HEK293 (cell line): ENCODE results near the gene SIGMAR1.

Experiments used
- CTCF ChIA-PET: fragments of 350-600 bp; formaldehyde crosslinking; extraction: SDS; loops from one replicate; lab custom pipeline; 2021; ENCODE audit warnings: antibody characterized with exemption; lab: Yijun Ruan, JAX
- POLR2A ChIA-PET: fragments of 300-600 bp; formaldehyde crosslinking; extraction: SDS; loops from one replicate; lab custom pipeline; 2020; ENCODE audit warnings: antibody characterized with exemption, inconsistent platforms; lab: Yijun Ruan, JAX
- H3K27ac ChIP-seq: fragments of 200-500 bp; sonication (Bioruptor generic); 2 replicates; pipeline ENCODE4 v1.5.1; 2014; ENCODE audit warnings: low read depth, low read length, control low read depth, inconsistent platforms; ENCODE audit errors: extremely low read depth
- H3K36me3 ChIP-seq, 2 experiments: fragments of 200-500 bp in 1 of 2; sonication (Bioruptor generic) in 1 of 2; 1 replicate in 1 of 2; 2 replicates in 1 of 2; pipeline ENCODE4 v1.5.1; 2014 to 2017; ENCODE audit warnings: inconsistent platforms in 2 of 2, low read length in 2 of 2; ENCODE audit not compliant: control insufficient read depth in 2 of 2, insufficient read depth in 1 of 2
- H3K4me1 ChIP-seq: fragments of 200-500 bp; sonication (Bioruptor generic); 2 replicates; pipeline ENCODE4 v1.5.1; 2014; ENCODE audit warnings: mild to moderate bottlenecking, low read length, inconsistent platforms; ENCODE audit not compliant: control insufficient read depth, insufficient read depth
- H3K4me3 ChIP-seq: 2 replicates; pipeline ENCODE4 v1.5.1; 2011; ENCODE audit warnings: low read depth, mild to moderate bottlenecking, control low read depth, low read length, moderate library complexity
- H3K9me3 ChIP-seq: fragments of 200-500 bp; sonication (Bioruptor generic); 2 replicates; pipeline ENCODE4 v1.5.1; 2014; ENCODE audit warnings: low read depth, low read length, inconsistent platforms; ENCODE audit not compliant: control insufficient read depth, insufficient read depth
- EGR2 ChIP-seq: fragments of 450-650 bp; formaldehyde crosslinking; IDR thresholded peaks from 2 replicates; pipeline ENCODE4 v1.5.1; 2016; ENCODE audit warnings: low read depth, missing biosample characterization, missing genetic modification characterization
- PATZ1 ChIP-seq: fragments of 450-650 bp; formaldehyde crosslinking; IDR thresholded peaks from 2 replicates; pipeline ENCODE4 v1.5.1; 2016; ENCODE audit warnings: missing biosample characterization, missing genetic modification characterization
- PRDM10 ChIP-seq: fragments of 450-650 bp; formaldehyde crosslinking; IDR thresholded peaks from 2 replicates; pipeline ENCODE4 v1.5.1; 2016; ENCODE audit warnings: missing biosample characterization, missing genetic modification characterization
- SP7 ChIP-seq: fragments of 450-650 bp; formaldehyde crosslinking; IDR thresholded peaks from 2 replicates; pipeline ENCODE4 v1.5.1; 2016; ENCODE audit warnings: missing biosample characterization, missing genetic modification characterization
- TCF7L2 ChIP-seq: IDR thresholded peaks from 2 replicates; pipeline ENCODE4 v1.6.1; 2011; ENCODE audit warnings: low read depth, mild to moderate bottlenecking, inconsistent platforms, low read length, moderate library complexity, borderline replicate concordance
- ZBTB44 ChIP-seq: fragments of 450-650 bp; IDR thresholded peaks from 2 replicates; pipeline ENCODE4 v1.5.1; 2018; ENCODE audit warnings: missing biosample characterization, mild to moderate bottlenecking, missing genetic modification characterization
- ZFHX2 ChIP-seq: fragments of 450-650 bp; formaldehyde crosslinking; conservative IDR thresholded peaks from 2 replicates; pipeline ENCODE4 v1.5.1; 2016; ENCODE audit warnings: missing biosample characterization, missing genetic modification characterization
- ZNF157 ChIP-seq: fragments of 450-650 bp; formaldehyde crosslinking; IDR thresholded peaks from 2 replicates; pipeline ENCODE4 v1.5.1; 2016; ENCODE audit warnings: missing biosample characterization, missing genetic modification characterization
- ZNF248 ChIP-seq: fragments of 450-650 bp; formaldehyde crosslinking; IDR thresholded peaks from 2 replicates; pipeline ENCODE4 v1.5.1; 2017; ENCODE audit warnings: missing biosample characterization, missing genetic modification characterization
- ZNF48 ChIP-seq: fragments of 450-650 bp; formaldehyde crosslinking; IDR thresholded peaks from 2 replicates; pipeline ENCODE4 v1.5.1; 2016; ENCODE audit warnings: missing biosample characterization, missing genetic modification characterization
- ZNF555 ChIP-seq: fragments of 450-650 bp; formaldehyde crosslinking; conservative IDR thresholded peaks from 2 replicates; pipeline ENCODE4 v1.5.1; 2017; ENCODE audit warnings: missing biosample characterization, mild to moderate bottlenecking, missing genetic modification characterization, inconsistent platforms
- ZNF610 ChIP-seq: fragments of 450-650 bp; formaldehyde crosslinking; IDR thresholded peaks from 2 replicates; pipeline ENCODE4 v1.5.1; 2016; ENCODE audit warnings: missing biosample characterization, missing genetic modification characterization, borderline replicate concordance
- ZSCAN23 ChIP-seq: fragments of 450-650 bp; formaldehyde crosslinking; IDR thresholded peaks from 2 replicates; pipeline ENCODE4 v1.5.1; 2016; ENCODE audit warnings: missing biosample characterization, missing genetic modification characterization

SIGMAR1 gene

GRCh38 chr9:34592895-34593601 lies 44.5 kb downstream of the SIGMAR1 start (continued):
- no peak for TF ChIP-seq PATZ1
- TF ChIP-seq ZBTB44 = no peak
- TF ChIP-seq ZNF157 = no peak
- no peak for TF ChIP-seq ZNF48 (tag by site-specific recombination)
- TF ChIP-seq ZNF610 = no peak
- no peak for TF ChIP-seq TCF7L2
- TF ChIP-seq ZNF555 (tag by site-specific recombination) = no peak

- no peaks in the 10 kb centered on the region for H3K9me3 ChIP-seq
- CTCF ChIA-PET = interaction anchor here (0.5 to 6.0 kb wide), 63 partner anchors 8 to 1116 kb away, joined by 3 to 105 read pairs (median 5); partner anchors contain the start of genes ARID3C, CCL21, DCTN3 and MYORG
Observed at GRCh38 chr9:34591917-34592866, 45.4 kb downstream of the SIGMAR1 start.

More at GRCh38 chr9:34591917-34592866, 45.4 kb downstream of the SIGMAR1 start:
- Histone ChIP-seq H3K27ac (no peak overlapping the region), H3K36me3 (no peaks in the 10 kb centered on the region), H3K4me1 (no peaks in the 10 kb centered on the region), H3K4me3 (no peak overlapping the region)
- POLR2A ChIA-PET = interaction anchor here (1.0 to 2.2 kb wide), 2 partner anchors 43 to 44 kb away, joined by 3 to 7 read pairs; no protein-coding TSS in a partner anchor
- peak; percentile 56 for TF ChIP-seq PRDM10 (tag by site-specific recombination)
- 0 out of 2 replicates have a peak, but pooled peaks have one; percentile 27 for TF ChIP-seq ZFHX2 (tag by site-specific recombination)
- TF ChIP-seq SP7 (tag by site-specific recombination) = no peak
- no peak for TF ChIP-seq ZSCAN23 (tag by site-specific recombination)
- no peak for TF ChIP-seq ZNF248 (tag by site-specific recombination)
- peak; percentile 74 for TF ChIP-seq EGR2 (tag by site-specific recombination)
